ENCODE measurements around the gene UBE2Z. TPM values are rescaled to one million over a fixed set of nuclear protein-coding genes. Genes with fewer than 3 reads are reported as not detected.
A peak's percentile ranks its signal among the peaks of the same experiment; 100 is the strongest.

The UBE2Z gene
- total RNA-seq, 1 donor from 2014 or later, result 35.5 TPM

GRCh38 chr17:48894886-48895285 is 13.3 kb upstream of the UBE2Z start:
- intact Hi-C loops (cut with micrococcal nuclease), result no loop called here
- ATAC-seq (no peak), DNase-seq (no peak)

- intact Hi-C loops (cut with micrococcal nuclease), result no loop called here
- ATAC-seq, result no peak
- no peak for DNase-seq
These were observed 7.0 kb upstream of the UBE2Z start for GRCh38 chr17:48901241-48901640.

GRCh38 chr17:48903401-48903800 is 4.8 kb upstream of the UBE2Z start:
- ATAC-seq, result no peak
- no peak for DNase-seq
- intact Hi-C loops (cut with micrococcal nuclease), result no loop called here

GRCh38 chr17:48904428-48904827 is 3.8 kb upstream of the UBE2Z start:
- intact Hi-C loops (cut with micrococcal nuclease), result no loop called here
- ATAC-seq (no peak), DNase-seq (no peak)

GRCh38 chr17:48905987-48906515 is 2.2 kb upstream of the UBE2Z start:
- ATAC-seq (no peak), DNase-seq (no peak)
- intact Hi-C loops (cut with micrococcal nuclease), result no loop called here

- ATAC-seq (no peak), DNase-seq (no peak)
- intact Hi-C loops (cut with micrococcal nuclease), result no loop called here
These were observed 527 bp upstream of the UBE2Z start for GRCh38 chr17:48907713-48908046.

GRCh38 chr17:48908853-48909394 is 717 bp downstream of the UBE2Z start:
- intact Hi-C loops (cut with micrococcal nuclease), result no loop called here
- DNase-seq (peak; percentile 84), ATAC-seq (peak; percentile 57)

- intact Hi-C loops (cut with micrococcal nuclease), result no loop called here
- DNase-seq (no peak), ATAC-seq (no peak)
These were observed 1.6 kb downstream of the UBE2Z start for GRCh38 chr17:48909783-48910182.

- DNase-seq (no peak), ATAC-seq (no peak)
- intact Hi-C loops (cut with micrococcal nuclease), result no loop called here
These were observed 2.2 kb downstream of the UBE2Z start for GRCh38 chr17:48910370-48910769.

GRCh38 chr17:48912476-48912875 is 4.3 kb downstream of the UBE2Z start:
- ATAC-seq (no peak), DNase-seq (no peak)
- intact Hi-C loops (cut with micrococcal nuclease), result no loop called here

- DNase-seq (no peak), ATAC-seq (no peak)
- intact Hi-C loops (cut with micrococcal nuclease), result no loop called here
These were observed 7.5 kb downstream of the UBE2Z start for GRCh38 chr17:48915459-48916282.

- intact Hi-C loops (cut with micrococcal nuclease), result no loop called here
- DNase-seq (no peak), ATAC-seq (no peak)
These were observed 17.2 kb downstream of the UBE2Z start for GRCh38 chr17:48925251-48925990.

- intact Hi-C loops (cut with micrococcal nuclease), result no loop called here
- no peak for ATAC-seq
- DNase-seq, result no peak
These were observed 17.8 kb downstream of the UBE2Z start for GRCh38 chr17:48925991-48926342.

- peak; percentile 18 for ATAC-seq
- no peak for DNase-seq
- intact Hi-C loops (cut with micrococcal nuclease), result no loop called here
These were observed 20.0 kb downstream of the UBE2Z start for GRCh38 chr17:48927978-48928745.

GRCh38 chr17:48928876-48929811 is 20.9 kb downstream of the UBE2Z start:
- ATAC-seq (peak; percentile 9), DNase-seq (no peak)
- intact Hi-C loops (cut with micrococcal nuclease), result no loop called here

GRCh38 chr17:48929812-48930165 is 21.6 kb downstream of the UBE2Z start:
- ATAC-seq (no peak), DNase-seq (no peak)
- intact Hi-C loops (cut with micrococcal nuclease), result no loop called here

- ATAC-seq, result no peak
- DNase-seq, result no peak
- intact Hi-C loops (cut with micrococcal nuclease), result no loop called here
These were observed 22.2 kb downstream of the UBE2Z start for GRCh38 chr17:48930435-48930873.

GRCh38 chr17:48933035-48933434 is 24.8 kb downstream of the UBE2Z start:
- intact Hi-C loops (cut with micrococcal nuclease), result no loop called here
- ATAC-seq (no peak), DNase-seq (no peak)
